GM12878 (cell line): ENCODE data around the gene TBC1D1. TPM values are rescaled to one million over a fixed set of nuclear protein-coding genes. Genes with fewer than 3 reads are reported as not detected.

Experiments used
- ATAC-seq: fragments of 200-7000 bp; cut with Tn5 transposase; 3 replicates; pipeline ENCODE4 v1.9.1; 2020; ENCODE audit warnings: mild to moderate bottlenecking, moderate library complexity
- BruUV-seq: library from RNA; stranded (reverse); fragments of 400-500 nt; replicated peaks from 2 replicates; lab custom pipeline; 2021; lab: Mats Ljungman, UMichigan
- CTCF ChIA-PET: fragments of 300-600 bp; sonication (Branson Sonifier 250); formaldehyde crosslinking; extraction: SDS; loops from one replicate; lab custom pipeline; 2021; ENCODE audit warnings: inconsistent platforms; lab: Yijun Ruan, JAX
- POLR2A ChIA-PET: fragments of 350-600 bp; formaldehyde crosslinking; extraction: SDS; loops from one replicate; lab custom pipeline; 2021; ENCODE audit warnings: inconsistent platforms; lab: Charles Lee
- RAD21 ChIA-PET: fragments of 300-600 bp; sonication (Branson Sonifier 250); formaldehyde crosslinking; loops from one replicate; lab custom pipeline; 2023; ENCODE audit warnings: antibody characterized with exemption; ENCODE audit not compliant: unreplicated experiment; lab: Charles Lee
- SMC1A ChIA-PET: fragments of 300-600 bp; sonication (Branson Sonifier 250); formaldehyde crosslinking; loops from one replicate; lab custom pipeline; 2023; ENCODE audit not compliant: unreplicated experiment, uncharacterized antibody; lab: Charles Lee
- DNase-seq: peaks from one replicate; pipeline ENCODE4 v3.0.0-alpha.2; 2011; ENCODE audit warnings: low read depth, low spot score
- FAIRE-seq: peaks from 3 replicates; lab custom pipeline; 2011; peaks lifted over from hg19 to GRCh38; lab: Jason Lieb, UNC
- H2AFZ ChIP-seq: 2 replicates; pipeline ENCODE4 v1.6.0; 2011; ENCODE audit warnings: low read depth, low read length, control low read depth; ENCODE audit not compliant: control insufficient read depth
- H3K27ac ChIP-seq: 2 replicates; pipeline ENCODE4 v1.5.1; 2011; ENCODE audit warnings: control low read depth; ENCODE audit not compliant: control insufficient read depth, insufficient read depth
- H3K27me3 ChIP-seq, 2 experiments: replicated peaks in 1 of 2; 2 replicates each; pipeline versions ENCODE4 v1.6.0 to v1.6.1; 2011; ENCODE audit warnings: low read length in 1 of 2; ENCODE audit not compliant: control insufficient read depth in 2 of 2, insufficient read depth in 2 of 2
- H3K36me3 ChIP-seq, 2 experiments: 2 replicates each; pipeline ENCODE4 v1.5.1; 2011; ENCODE audit warnings: low read length in 1 of 2; ENCODE audit not compliant: control insufficient read depth in 2 of 2, insufficient read depth in 2 of 2
- H3K4me1 ChIP-seq: 2 replicates; pipeline ENCODE4 v1.6.1; 2011; ENCODE audit warnings: mild to moderate bottlenecking, low read length, moderate library complexity, mixed read lengths; ENCODE audit not compliant: control insufficient read depth, insufficient read depth
- H3K4me2 ChIP-seq: 2 replicates; pipeline ENCODE4 v1.6.0; 2011; ENCODE audit warnings: control low read depth; ENCODE audit not compliant: control insufficient read depth, insufficient read depth
- H3K4me3 ChIP-seq: fragments of 200-600 bp; sonication (generic); 2 replicates; pipeline ENCODE4 v1.5.1; 2016
- H3K79me2 ChIP-seq: 2 replicates; pipeline ENCODE4 v1.6.0; 2011; ENCODE audit warnings: low read length; ENCODE audit not compliant: control insufficient read depth, insufficient read depth
- H3K9ac ChIP-seq: 2 replicates; pipeline ENCODE4 v1.8.0; 2011; ENCODE audit warnings: low read length, control low read depth, mixed read lengths; ENCODE audit not compliant: control insufficient read depth, insufficient read depth
- H3K9me3 ChIP-seq: replicated peaks from 3 replicates; pipeline ENCODE4 v1.5.1; 2011; ENCODE audit warnings: mild to moderate bottlenecking, low read length; ENCODE audit not compliant: control insufficient read depth, insufficient read depth
- H4K20me1 ChIP-seq: 2 replicates; pipeline ENCODE4 v1.6.0; 2011; ENCODE audit not compliant: control insufficient read depth, insufficient read depth
- ASH2L ChIP-seq: fragments of 300-600, 200-600 bp; sonication (generic); IDR thresholded peaks from 2 replicates; pipeline ENCODE4 v1.6.1; 2017; ENCODE audit warnings: low read depth, mild to moderate bottlenecking, borderline replicate concordance
- CBX3 ChIP-seq: fragments of 200-600 bp; sonication (generic); IDR thresholded peaks from 2 replicates; pipeline ENCODE4 v1.6.1; 2016; ENCODE audit warnings: low read depth, borderline replicate concordance
- CREM ChIP-seq: IDR thresholded peaks from 2 replicates; pipeline ENCODE4 v1.6.1; 2014; ENCODE audit warnings: antibody characterized with exemption, low read depth
- EGR1 ChIP-seq, 2 experiments: IDR thresholded peaks; 1 replicate in 1 of 2; 2 replicates in 1 of 2; pipeline ENCODE4 v1.6.1; 2011 to 2012; ENCODE audit warnings: low read depth in 2 of 2, low read length in 2 of 2, borderline replicate concordance in 1 of 2, mild to moderate bottlenecking in 1 of 2, moderate library complexity in 1 of 2
- ELK1 ChIP-seq: IDR thresholded peaks from 2 replicates; pipeline ENCODE4 v1.6.1; 2012; ENCODE audit warnings: low read depth, low read length, improper control_type of control experiment
- HSF1 ChIP-seq: fragments of 150-350 bp; IDR thresholded peaks from 2 replicates; pipeline ENCODE4 v1.6.1; 2014; ENCODE audit warnings: mild to moderate bottlenecking, low read depth, low read length
- IRF4 ChIP-seq: IDR thresholded peaks from 2 replicates; pipeline ENCODE4 v1.6.1; 2011; ENCODE audit warnings: low read depth, low read length
- NR2C2 ChIP-seq: IDR thresholded peaks from 2 replicates; pipeline ENCODE4 v1.6.1; 2011; ENCODE audit warnings: borderline replicate concordance, low read depth; ENCODE audit not compliant: control insufficient read depth, insufficient read length
- NR2F1 ChIP-seq: fragments of 450-650 bp; conservative IDR thresholded peaks from 2 replicates; pipeline ENCODE4 v1.6.1; 2017; ENCODE audit warnings: mild to moderate bottlenecking
- RCOR1 ChIP-seq: conservative IDR thresholded peaks from 2 replicates; pipeline ENCODE4 v1.6.1; 2012; ENCODE audit warnings: low read depth, low read length, improper control_type of control experiment
- SMARCA5 ChIP-seq: fragments of 450-650 bp; IDR thresholded peaks from 2 replicates; pipeline ENCODE4 v1.6.1; 2017; ENCODE audit warnings: mild to moderate bottlenecking
- SUPT20H ChIP-seq: IDR thresholded peaks from 2 replicates; pipeline ENCODE4 v1.6.1; 2011; ENCODE audit warnings: low read depth, mild to moderate bottlenecking, low read length, moderate library complexity, borderline replicate concordance; ENCODE audit not compliant: control insufficient read depth
- WGBS: methylation state at CpG from one replicate; pipeline ENCODE4 v1.1.6; 2016; ENCODE audit warnings: low lambda C conversion rate; ENCODE audit not compliant: insufficient replicate concordance, insufficient coverage; ENCODE audit errors: missing lambda C conversion rate; 5-methylcytosine and 5-hydroxymethylcytosine counted together
- in situ Hi-C: fragments of 300-500 bp; cut with MboI; formaldehyde crosslinking; loops from 9 replicates; pipeline ENCODE4 v1.14.3; 2018; ENCODE audit warnings: mixed read lengths
- intact Hi-C: fragments of 100-400 bp; cut with micrococcal nuclease; formaldehyde crosslinking; loops from one replicate; pipeline ENCODE4 v1.14.2; 2022; ENCODE audit not compliant: unreplicated experiment
- polyA plus RNA-seq, 11 experiments: library from polyadenylated mRNA; depleted of rRNA in 4 of 11; unstranded in 6 of 11; stranded (reverse) in 5 of 11; fragments of >200 nt; fragmentation: Nextera tagmentation in 4 of 11; fragmentation: Illumina TruSeq in 1 of 11; extraction: Ambion mirVana in 4 of 11; extraction: Trizol in 1 of 11; gene quantifications; 1 replicate in 1 of 11; 2 replicates in 10 of 11; pipeline versions ENCODE4 v1.2.1 to v1.2.3, GENCODE V29; 2011 to 2016; ENCODE audit warnings: inconsistent platforms in 2 of 11, missing spikeins in 2 of 11, low read depth in 1 of 11
- total RNA-seq, 4 experiments: library from RNA; depleted of rRNA in 3 of 4; stranded (reverse); fragments of >200 nt in 3 of 4; fragmentation: Illumina TruSeq in 1 of 4; extraction: Trizol in 1 of 4; gene quantifications; 2 replicates each; pipeline versions ENCODE4 v1.2.1 to v1.2.3, GENCODE V29; 2013 to 2021
- TF ChIP-seq, protein P1 (sequence below): fragments of 450-650 bp; conservative IDR thresholded peaks from 2 replicates; pipeline ENCODE4 v1.6.1; 2017; ENCODE audit warnings: mild to moderate bottlenecking, moderate library complexity
- TF ChIP-seq, protein P2 (sequence below): fragments of 450-650 bp; IDR thresholded peaks from 2 replicates; pipeline ENCODE4 v1.6.1; 2017; ENCODE audit warnings: mild to moderate bottlenecking

TBC1D1 gene
- total and polyA plus RNA-seq, 10 of the 15 experiments (the other 5 are each of a cell fraction or from before 2014, with no cell fraction given) = 5.3 to 102 (median 57.8) TPM

GRCh38 chr4:37994569-37994968 lies 103.7 kb downstream of the TBC1D1 start:
- SMC1A ChIA-PET = interaction anchor here (1.0 to 1.5 kb wide), 4 partner anchors 11 to 16 kb away, joined by 4 to 5 read pairs (median 4); no protein-coding TSS in a partner anchor
- Histone ChIP-seq H2AFZ (no peak overlapping the region), H3K4me2 (peak overlapping the region; percentile 19), H3K4me1 (peaks cover 9% of the 10 kb centered on the region; the same call in 1 of the 2 replicates), H3K9me3 (no peaks in the 10 kb centered on the region), H4K20me1 (no peaks in the 10 kb centered on the region)
- POLR2A ChIA-PET = no interaction called here
- in situ Hi-C loops = no loop called here
- 49% methylated on average over 3 of the region's 3 CpGs for WGBS
- TF ChIP-seq CREM = no peak
- TF ChIP-seq EGR1 (IDR thresholded peaks at IDR 0.05; ENCODE audit: borderline replicate concordance in 1 of 2, low read depth in 2 of 2, low read length in 2 of 2) = no peak
- no peak for TF ChIP-seq SUPT20H
- no peak for TF ChIP-seq HSF1
- TF ChIP-seq SMARCA5 = no peak
- TF ChIP-seq, protein P1, sequence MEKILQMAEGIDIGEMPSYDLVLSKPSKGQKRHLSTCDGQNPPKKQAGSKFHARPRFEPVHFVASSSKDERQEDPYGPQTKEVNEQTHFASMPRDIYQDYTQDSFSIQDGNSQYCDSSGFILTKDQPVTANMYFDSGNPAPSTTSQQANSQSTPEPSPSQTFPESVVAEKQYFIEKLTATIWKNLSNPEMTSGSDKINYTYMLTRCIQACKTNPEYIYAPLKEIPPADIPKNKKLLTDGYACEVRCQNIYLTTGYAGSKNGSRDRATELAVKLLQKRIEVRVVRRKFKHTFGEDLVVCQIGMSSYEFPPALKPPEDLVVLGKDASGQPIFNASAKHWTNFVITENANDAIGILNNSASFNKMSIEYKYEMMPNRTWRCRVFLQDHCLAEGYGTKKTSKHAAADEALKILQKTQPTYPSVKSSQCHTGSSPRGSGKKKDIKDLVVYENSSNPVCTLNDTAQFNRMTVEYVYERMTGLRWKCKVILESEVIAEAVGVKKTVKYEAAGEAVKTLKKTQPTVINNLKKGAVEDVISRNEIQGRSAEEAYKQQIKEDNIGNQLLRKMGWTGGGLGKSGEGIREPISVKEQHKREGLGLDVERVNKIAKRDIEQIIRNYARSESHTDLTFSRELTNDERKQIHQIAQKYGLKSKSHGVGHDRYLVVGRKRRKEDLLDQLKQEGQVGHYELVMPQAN = no peak
- TF ChIP-seq NR2C2 = no peak
- no peak for TF ChIP-seq NR2F1
- TF ChIP-seq CBX3 = no peak
- TF ChIP-seq, protein P2, sequence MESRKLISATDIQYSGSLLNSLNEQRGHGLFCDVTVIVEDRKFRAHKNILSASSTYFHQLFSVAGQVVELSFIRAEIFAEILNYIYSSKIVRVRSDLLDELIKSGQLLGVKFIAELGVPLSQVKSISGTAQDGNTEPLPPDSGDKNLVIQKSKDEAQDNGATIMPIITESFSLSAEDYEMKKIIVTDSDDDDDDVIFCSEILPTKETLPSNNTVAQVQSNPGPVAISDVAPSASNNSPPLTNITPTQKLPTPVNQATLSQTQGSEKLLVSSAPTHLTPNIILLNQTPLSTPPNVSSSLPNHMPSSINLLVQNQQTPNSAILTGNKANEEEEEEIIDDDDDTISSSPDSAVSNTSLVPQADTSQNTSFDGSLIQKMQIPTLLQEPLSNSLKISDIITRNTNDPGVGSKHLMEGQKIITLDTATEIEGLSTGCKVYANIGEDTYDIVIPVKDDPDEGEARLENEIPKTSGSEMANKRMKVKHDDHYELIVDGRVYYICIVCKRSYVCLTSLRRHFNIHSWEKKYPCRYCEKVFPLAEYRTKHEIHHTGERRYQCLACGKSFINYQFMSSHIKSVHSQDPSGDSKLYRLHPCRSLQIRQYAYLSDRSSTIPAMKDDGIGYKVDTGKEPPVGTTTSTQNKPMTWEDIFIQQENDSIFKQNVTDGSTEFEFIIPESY = no peak
- TF ChIP-seq ELK1 = no peak
- TF ChIP-seq ASH2L = no peak
- TF ChIP-seq IRF4 = no peak
- TF ChIP-seq RCOR1 = no peak
- TF ChIP-seq, all 136 proteins: peak for 0
- H3K36me3 ChIP-seq = no peaks in the 10 kb centered on the region
- ATAC-seq (peak; percentile 84), FAIRE-seq (peak; percentile 57), DNase-seq (no peak)
- no peak overlapping the region; the same call in 1 of the 2 replicates for H3K27ac ChIP-seq
- no TSS peak for BruUV-seq
- H3K9ac ChIP-seq = no peak overlapping the region
- no peaks in the 10 kb centered on the region for H3K27me3 ChIP-seq
- RAD21 ChIA-PET = interaction anchor here (0.7 kb wide), 1 partner anchor 11 kb away, joined by 3 read pairs; no protein-coding TSS in a partner anchor
- H3K4me3 ChIP-seq = no peak overlapping the region; the same call in 1 of the 2 replicates
- intact Hi-C loops = no loop called here
- H3K79me2 ChIP-seq = peaks cover 2% of the 10 kb centered on the region; the same call in 1 of the 2 replicates
- CTCF ChIA-PET = interaction anchor here (0.7 kb wide), 1 partner anchor 766 kb away, joined by 3 read pairs; no protein-coding TSS in a partner anchor
